GM12875 (cell line): Measurements from ENCODE around the gene SLC39A7.
A peak's percentile ranks its signal among the peaks of the same experiment; 100 is the strongest.

ENCODE experiments used
- H3K4me3 ChIP-seq: one replicate; pipeline ENCODE4 v1.5.1; 2011; ENCODE audit warnings: low read depth, low read length, control low read depth
- TF ChIP-seq, protein P1 (sequence below): IDR thresholded peaks from 2 replicates; pipeline ENCODE4 v1.5.1; 2011; ENCODE audit warnings: low read depth, mild to moderate bottlenecking, control low read depth, inconsistent platforms, low read length, moderate library complexity, borderline replicate concordance; ENCODE audit not compliant: insufficient read depth

The SLC39A7 gene

DNA sequence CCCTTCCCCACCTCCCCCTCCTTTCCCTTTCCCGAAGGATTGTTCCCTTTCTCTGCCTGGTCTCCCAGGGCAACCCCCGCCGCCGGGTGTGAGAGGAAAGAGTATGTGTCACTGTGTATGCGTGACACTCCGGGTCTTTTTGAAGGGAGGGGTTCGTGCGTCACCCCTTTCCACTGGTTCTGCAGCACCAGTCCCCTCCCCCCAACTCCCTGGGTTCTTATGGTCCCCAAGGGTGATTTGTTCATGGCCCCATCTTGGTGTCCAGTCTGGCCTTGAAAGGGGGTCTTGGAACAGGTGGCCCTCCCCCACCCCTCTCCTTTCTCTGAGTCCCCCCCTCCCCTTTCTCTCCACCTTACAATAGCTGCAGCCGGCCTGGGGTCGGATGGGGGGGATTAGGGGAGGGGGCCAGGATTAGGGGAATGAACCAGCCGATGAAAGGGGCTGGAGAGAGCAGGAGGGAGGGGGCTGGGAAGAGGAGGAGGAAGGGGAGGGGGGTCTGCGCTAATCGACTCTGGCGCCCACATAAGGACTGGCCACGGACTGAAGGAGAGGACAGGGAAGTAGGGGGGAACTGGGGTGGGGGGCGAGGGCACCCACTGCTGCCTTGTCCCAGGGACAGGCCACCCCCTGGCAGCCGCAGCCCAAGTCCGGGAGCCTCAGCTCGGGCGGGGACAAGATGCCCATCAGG is 6.3 kb downstream of the SLC39A7 start:
- H3K4me3 ChIP-seq, result no peak overlapping the region
- TF ChIP-seq, protein P1, sequence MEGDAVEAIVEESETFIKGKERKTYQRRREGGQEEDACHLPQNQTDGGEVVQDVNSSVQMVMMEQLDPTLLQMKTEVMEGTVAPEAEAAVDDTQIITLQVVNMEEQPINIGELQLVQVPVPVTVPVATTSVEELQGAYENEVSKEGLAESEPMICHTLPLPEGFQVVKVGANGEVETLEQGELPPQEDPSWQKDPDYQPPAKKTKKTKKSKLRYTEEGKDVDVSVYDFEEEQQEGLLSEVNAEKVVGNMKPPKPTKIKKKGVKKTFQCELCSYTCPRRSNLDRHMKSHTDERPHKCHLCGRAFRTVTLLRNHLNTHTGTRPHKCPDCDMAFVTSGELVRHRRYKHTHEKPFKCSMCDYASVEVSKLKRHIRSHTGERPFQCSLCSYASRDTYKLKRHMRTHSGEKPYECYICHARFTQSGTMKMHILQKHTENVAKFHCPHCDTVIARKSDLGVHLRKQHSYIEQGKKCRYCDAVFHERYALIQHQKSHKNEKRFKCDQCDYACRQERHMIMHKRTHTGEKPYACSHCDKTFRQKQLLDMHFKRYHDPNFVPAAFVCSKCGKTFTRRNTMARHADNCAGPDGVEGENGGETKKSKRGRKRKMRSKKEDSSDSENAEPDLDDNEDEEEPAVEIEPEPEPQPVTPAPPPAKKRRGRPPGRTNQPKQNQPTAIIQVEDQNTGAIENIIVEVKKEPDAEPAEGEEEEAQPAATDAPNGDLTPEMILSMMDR, result no peak

DNA sequence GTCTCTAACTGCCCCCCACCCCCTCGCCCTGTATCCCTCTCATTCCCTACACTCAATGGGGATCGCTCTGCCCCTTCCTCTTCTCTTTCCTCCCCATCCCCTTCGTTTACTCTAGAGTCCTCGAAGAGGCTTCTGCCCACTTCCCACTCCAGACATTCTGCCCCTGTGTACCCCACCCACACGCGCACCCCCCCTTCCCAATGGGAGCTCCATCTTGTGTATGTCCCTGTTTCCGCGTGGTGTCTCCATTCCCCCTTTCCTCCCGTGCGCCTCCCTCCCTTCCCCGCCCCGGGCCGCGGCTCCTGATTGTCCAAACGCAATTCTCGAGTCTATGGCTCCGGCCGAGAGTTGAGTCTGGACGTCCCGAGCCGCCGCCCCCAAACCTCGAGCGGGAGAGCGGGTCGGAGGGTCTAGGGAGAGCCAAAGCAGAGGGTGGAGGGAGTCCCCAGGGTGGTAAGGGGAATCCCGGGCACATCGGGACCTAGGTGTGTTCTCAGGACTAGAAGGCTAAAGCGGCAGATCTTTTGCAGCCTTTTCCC is 7.0 kb downstream of the SLC39A7 start:
- TF ChIP-seq, protein P1, result no peak
- H3K4me3 ChIP-seq, result peak overlapping the region; percentile 75

DNA sequence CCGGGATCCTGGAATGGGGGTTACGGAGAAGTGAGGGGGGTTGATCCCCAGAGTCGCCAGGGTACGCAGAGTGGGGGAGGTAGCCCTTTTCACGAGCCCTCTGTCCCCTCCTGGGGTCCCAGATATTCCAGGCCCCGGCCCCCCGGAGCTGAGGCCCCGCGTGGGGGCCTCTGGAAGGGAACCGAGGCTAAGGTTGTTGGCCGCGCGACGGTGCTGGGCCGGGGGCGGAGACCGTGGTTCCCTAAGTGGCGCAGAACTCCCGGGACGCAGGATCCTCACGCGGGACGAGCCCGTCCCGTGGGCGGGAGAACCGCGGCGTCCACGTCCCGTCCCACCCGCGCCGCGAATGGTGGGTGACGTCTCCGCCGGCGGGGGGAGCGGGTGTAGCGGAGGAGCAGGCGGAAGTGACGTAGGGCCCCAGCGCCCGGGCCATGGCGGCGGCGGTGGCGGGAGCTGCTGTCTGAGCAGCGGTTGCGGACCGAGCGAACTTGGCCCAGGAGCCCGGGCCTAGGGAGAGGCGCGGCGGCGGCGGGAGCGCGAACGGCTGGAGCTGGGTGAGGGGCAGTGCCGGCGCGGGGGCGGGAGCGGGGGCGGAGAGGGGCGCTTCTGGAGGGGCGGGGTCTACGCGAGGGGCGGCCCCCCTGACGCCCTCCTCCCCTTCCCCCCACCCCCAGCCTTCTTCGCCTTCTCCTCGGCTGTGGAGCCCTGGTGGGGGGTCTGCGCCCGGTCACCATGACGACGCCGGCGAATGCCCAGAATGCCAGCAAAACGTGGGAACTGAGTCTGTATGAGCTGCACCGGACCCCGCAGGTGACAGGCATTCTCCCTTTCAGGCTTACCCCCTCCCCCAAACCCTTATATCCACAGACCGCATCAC is 7.7 kb downstream of the SLC39A7 start, which contains the start of gene RING1:
RING1 (plus strand) TSS at position 410 of the 877 bp plus-strand sequence; CDS start at position 733, 323 bp downstream.
- TF ChIP-seq, protein P1, result no peak
- peak within 1 kb of the TSS; percentile 75 for H3K4me3 ChIP-seq

DNA sequence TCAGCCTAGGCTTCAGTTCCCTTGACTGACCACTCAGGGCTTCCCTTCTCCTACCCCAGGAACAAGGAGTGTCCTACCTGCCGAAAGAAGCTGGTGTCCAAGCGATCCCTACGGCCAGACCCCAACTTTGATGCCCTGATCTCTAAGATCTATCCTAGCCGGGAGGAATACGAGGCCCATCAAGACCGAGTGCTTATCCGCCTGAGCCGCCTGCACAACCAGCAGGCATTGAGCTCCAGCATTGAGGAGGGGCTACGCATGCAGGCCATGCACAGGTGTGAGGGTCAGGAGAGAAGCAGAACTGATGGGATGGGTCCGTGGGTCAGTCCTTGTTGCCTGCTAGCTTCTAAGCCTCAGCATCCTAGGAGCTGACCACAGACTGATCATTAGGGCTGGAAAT is 9.2 kb downstream of the SLC39A7 start:
- no peak overlapping the region for H3K4me3 ChIP-seq
- TF ChIP-seq, protein P1, result no peak

DNA sequence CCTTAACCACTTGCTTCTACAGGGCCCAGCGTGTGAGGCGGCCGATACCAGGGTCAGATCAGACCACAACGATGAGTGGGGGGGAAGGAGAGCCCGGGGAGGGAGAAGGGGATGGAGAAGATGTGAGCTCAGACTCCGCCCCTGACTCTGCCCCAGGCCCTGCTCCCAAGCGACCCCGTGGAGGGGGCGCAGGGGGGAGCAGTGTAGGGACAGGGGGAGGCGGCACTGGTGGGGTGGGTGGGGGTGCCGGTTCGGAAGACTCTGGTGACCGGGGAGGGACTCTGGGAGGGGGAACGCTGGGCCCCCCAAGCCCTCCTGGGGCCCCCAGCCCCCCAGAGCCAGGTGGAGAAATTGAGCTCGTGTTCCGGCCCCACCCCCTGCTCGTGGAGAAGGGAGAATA is 10.5 kb downstream of the SLC39A7 start:
- TF ChIP-seq, protein P1, result no peak
- H3K4me3 ChIP-seq, result no peak overlapping the region

DNA sequence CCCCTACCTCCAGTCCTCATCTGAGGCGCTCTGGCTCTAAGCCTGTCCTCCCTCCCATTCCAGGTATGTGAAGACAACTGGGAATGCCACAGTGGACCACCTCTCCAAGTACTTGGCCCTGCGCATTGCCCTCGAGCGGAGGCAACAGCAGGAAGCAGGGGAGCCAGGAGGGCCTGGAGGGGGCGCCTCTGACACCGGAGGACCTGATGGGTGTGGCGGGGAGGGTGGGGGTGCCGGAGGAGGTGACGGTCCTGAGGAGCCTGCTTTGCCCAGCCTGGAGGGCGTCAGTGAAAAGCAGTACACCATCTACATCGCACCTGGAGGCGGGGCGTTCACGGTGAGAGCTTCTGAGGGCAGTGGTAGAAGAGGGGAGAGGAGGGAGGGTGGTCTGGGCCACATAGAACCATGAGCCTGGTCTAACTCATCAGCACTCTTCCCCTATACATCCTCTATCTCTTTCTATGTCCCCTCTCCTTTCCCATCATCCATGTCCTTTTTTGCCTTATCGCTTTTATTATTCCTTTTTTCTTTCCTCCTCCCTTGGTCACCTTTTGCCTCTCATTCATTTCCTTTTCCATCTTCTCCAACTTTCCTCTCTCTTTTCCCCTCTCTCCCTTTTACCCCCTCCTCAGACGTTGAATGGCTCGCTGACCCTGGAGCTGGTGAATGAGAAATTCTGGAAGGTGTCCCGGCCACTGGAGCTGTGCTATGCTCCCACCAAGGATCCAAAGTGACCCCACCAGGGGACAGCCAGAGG is 11.2 kb downstream of the SLC39A7 start:
- TF ChIP-seq, protein P1, result no peak

More for the DNA sequence above, 11.2 kb downstream of the SLC39A7 start:
- no peak overlapping the region for H3K4me3 ChIP-seq
